NCI-H2196 (cell line): ENCODE data around the gene SMCO2.

Source experiments
- DNase-seq: peaks from one replicate; lab custom pipeline; 2025; ENCODE audit not compliant: unreplicated experiment; lab: John Stamatoyannopoulos, UW

SMCO2 gene

GRCh38 chr12:27549236-27549800 is 102.8 kb downstream of the SMCO2 start:
- DNase-seq: no peak

- DNase-seq: no peak
Observed at GRCh38 chr12:27549801-27550652, 103.5 kb downstream of the SMCO2 start.

GRCh38 chr12:27550653-27550975 is 104.1 kb downstream of the SMCO2 start:
- DNase-seq: no peak

- no peak for DNase-seq
Observed at GRCh38 chr12:27551172-27551840, 104.8 kb downstream of the SMCO2 start.
